T-helper 1 cell (primary cell): Measurements from ENCODE around the gene RAB40AL.
"Not testable (repeated sequence)": the region's sequence is repeated elsewhere in the genome, so short reads cannot be mapped to it uniquely, and the experiment has no call there.

ENCODE experiments used
- DNase-seq, 5 donors: peaks; one replicate each; pipeline ENCODE4 v3.0.0-alpha.2; 2012 to 2020
- total RNA-seq, 4 donors: gene quantifications; one replicate each; lab custom pipeline; 2026; lab: John Stamatoyannopoulos, UW

Gene RAB40AL, protein sequence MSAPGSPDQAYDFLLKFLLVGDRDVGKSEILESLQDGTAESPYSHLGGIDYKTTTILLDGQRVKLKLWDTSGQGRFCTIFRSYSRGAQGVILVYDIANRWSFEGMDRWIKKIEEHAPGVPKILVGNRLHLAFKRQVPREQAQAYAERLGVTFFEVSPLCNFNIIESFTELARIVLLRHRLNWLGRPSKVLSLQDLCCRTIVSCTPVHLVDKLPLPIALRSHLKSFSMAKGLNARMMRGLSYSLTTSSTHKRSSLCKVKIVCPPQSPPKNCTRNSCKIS
- 0 to 0.31 (median 0.08) reads per million in 4 donors for total RNA-seq

DNA sequence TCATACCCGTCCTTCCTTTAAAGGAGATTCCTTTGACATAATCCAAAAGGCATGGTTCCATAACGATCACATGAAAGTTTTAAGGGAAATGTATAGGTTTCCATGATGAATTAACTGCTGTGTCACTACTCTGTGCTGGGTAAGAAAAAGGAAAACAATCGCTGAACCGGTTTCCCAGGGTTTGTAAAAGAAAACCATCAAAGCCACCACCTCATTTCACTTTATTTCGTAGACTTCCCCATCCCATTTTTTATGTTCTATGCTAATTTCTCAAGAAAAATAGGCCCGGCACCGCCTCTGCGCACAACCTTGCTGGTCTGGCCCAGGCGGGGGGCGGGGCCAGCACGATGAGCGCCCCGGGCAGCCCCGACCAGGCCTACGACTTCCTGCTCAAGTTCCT, at the start of gene RAB40AL:
RAB40AL (plus strand) TSS at position 301 of the 400 bp plus-strand sequence; CDS start at position 348, 47 bp downstream.
- DNase-seq: not testable (repeated sequence)

DNA sequence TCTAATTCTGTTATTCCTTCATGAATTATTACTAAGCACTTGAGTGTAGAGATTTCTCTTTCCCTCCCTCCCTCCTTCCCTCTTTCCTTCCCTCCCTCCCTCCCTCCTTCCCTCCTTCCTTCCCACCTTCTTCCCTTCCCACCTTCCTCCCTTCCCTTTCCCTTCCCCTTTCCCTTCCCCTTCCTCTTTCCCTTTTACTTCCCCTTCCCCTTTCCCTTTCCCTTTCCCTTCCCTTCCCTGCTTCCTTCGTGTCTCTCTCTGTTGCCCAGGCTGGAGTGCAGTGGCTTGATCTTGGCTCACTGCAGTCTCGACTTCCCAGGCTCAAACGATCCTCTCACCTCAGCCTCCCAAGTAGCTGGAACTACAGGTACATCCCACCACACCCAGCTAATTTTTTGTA, 49.4 kb upstream of the RAB40AL start:
- no peak for DNase-seq

DNA sequence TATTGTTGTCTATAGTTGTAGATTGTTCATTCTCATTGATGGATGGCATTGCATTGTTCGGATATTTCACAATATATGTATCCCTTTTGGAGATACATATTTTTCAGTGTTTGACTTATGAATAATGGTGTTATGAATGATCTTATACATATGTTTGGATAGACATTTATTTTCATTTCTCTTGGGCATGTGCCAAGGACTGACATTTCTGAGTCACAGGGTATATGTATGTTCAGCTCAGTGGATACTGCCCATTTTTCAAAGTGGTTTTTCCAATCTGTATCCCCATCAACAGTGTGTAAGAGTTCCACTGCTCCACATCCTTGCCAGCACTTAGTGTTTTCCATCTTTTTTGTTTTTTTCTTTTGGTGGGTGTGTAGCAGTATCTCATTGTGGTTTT, 45.0 kb upstream of the RAB40AL start:
- DNase-seq: no peak

DNA sequence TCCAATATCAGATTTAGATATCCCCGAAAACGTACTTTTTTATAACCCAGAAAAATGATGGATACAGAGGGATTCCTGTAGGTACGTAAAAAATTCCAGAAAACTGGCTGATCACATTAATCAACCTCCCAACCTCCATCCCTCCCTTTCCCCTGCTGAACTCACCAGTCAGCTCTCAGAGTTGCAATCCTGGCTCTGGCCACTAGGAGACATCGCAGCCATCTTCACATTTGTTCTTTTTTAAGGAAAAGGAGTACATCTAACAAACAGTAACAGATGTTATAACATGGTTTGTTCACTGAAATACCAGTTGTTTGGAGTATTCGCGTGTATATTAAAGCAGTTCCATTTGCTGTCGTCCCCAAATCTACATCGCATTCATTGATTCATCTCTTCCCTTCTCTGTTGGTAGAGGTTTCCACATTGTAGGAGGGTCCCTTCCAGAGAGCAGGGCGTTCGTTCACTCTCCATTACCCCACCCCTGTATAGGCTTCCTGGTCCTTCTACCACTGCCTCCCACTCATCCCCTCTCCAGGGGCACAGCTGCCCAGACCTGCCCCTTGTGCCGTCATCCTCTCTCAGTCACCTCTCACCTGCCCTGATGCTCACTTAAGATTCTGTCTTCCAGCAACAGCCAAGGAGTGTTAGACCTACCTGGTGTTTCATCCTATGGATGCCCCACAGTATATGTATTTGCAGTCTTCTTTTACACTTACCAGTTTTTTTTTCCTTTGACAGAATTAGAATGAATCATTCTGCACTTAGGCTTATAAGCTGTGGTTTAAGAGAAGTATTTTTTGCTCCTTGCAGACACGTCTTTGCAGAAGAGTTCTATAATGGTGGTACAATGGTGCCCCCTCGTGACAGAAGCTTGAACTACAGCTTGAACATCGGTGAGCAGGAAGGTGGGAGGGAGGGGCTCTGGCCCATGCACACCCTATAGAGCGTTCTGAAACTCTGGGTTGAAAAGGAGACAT, 36.8 kb upstream of the RAB40AL start:
- peak; percentile 19 to 63 (median 46) for DNase-seq

DNA sequence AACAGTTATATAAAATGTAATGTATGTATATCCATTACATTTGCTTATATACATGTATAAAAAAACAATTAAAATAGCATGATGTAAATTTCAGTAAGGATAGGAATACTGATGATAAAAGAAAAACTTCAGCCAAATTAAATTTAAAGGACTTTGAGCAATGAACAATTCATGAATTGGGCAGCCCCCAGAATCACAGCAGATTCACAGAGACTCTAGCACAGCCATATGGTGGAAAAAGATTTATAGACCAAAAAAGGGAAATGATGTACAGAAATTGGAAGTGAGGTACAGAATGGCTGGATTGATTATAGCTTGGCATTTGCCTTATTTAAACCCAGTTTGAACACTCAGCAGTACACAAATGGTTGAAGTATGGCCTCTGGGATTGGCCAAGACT, 34.7 kb upstream of the RAB40AL start:
- DNase-seq: no peak

DNA sequence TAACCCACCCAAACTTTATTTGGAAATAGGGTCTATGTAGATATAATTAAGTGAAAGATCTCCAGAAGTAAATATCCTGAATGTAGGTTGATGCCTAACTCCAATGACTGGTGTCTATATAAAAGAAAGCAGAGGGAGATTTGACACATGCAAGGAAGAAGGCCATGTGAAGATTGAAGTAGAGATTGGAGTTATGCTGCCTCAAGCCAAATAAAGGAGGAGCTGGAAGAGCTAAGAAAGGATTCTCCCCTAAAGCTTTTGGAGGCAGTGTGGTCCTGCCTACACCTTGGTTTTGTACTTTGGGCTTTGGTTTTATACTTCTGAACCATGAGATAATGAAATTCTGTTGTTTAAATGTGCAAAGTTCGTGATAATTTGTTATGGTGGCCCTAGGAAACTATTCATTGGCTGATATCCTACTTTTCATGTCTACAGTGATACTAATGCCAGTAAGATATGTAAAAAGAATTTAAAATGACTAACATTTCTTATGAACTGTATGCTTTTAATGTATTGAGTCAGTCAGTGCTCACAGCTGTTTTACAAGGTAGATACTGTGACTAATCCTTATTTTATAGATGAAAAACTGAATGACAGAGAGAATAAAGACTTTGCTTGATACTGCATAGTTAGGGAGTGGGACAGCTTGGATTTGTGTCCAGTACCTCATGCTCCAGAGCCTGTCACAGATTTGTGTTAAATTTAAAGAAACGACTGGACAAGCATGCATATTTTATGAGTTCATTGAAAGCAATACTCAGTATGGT, 5.9 kb upstream of the RAB40AL start:
- DNase-seq: no peak

DNA sequence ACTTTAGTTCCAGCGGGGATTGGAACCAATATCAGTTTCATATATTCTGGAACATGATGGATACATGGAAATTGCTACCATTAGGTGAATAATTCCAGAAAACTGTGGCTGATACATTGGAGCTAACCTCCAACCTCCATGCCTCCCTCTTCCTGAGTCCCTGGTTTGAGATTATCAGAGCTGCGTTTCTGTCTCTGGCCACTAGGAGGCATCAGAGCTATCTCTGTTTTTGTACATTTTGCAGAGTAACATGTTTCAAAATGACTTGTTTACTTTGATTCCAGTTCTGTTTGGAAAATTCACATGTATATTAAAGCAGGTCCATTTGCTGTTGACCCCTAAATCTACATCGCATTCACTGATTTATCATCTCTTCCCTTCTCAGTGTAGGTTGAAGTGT, 2.4 kb upstream of the RAB40AL start:
- DNase-seq: peak in 2 of 5 donors; percentile 1 to 22

DNA sequence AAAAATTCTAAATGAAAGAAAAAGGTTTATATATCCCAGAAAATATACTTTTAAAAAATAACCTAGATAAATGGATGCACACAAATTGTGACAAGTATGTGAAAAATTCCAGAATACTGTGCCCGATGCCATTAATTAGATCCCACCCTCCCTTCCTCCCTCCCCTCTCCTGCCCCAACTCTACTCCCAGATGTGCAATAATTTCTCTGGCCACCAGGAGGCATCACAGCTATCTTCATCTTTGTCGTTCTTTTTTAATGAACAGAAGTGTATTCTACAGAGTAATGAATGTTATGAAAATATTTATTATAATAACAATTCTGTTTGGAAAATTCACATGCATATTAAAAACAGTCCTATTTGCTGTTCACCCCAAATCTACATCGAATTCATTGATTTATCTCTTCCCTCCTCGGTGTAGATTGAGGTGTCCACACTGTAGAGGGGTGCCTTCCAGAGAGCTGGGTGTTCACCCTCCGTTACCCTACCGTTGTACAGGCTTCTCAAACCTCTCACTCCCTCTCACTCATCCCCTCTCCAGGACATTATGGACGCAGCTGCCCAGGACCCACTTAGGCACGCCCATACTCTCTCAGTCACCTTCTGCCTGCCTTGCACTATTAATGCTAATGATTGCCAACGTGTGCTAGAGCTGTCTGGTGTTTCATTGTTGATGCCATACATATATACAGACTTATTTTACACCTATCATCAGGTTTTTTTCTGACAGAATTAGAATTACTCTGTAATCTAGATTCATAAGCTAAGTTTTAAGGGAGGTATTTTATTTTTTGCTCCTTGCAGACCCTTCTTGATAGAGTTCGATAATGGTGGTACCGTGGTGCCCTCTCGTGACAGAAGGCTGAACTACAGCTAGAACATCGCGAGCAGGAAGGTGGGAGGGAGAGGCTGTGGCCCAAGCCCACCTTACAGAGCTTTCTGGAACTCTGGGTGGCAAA, 14.1 kb downstream of the RAB40AL start:
- DNase-seq: peak in 4 of 5 donors; percentile 15 to 49 (median 22)

DNA sequence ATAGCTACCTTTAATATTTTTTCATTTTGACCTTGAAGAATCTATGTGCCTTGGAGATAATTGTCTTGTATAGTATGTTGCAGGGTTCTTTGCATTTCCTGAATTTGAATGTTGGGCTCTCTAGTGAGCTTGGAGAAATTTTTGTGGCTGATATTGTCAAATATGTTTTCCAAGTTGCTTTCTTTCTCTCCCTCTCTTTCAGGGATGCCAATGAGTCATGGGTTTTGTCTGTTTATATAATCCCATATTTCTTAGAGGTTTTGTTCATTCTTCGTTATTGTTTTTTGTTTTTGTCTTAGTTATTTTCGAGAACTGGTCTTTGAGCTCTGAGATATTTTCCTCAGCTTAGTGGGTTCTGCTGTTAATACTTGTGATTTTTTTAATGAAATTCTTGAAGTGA, 20.7 kb downstream of the RAB40AL start:
- DNase-seq: no peak

DNA sequence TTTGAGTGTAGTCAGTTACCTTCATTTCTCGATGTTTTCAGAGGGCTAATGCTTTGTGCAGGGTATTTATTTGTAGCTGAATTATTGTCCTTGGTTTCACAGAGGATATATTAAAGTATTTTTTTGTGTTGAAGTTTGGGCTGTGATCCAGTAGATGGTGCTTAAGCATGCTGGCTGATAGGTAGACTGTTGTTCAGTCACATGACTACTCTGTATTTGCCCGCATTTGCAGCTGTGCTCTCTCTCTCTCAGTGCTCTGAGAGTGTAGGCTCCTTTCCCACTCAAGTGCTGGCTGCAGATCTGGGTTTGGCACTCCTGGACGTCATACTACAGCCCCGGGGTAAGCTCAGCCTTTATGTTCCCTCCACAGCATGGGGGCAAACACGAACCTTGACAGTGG, 21.7 kb downstream of the RAB40AL start:
- no peak for DNase-seq

DNA sequence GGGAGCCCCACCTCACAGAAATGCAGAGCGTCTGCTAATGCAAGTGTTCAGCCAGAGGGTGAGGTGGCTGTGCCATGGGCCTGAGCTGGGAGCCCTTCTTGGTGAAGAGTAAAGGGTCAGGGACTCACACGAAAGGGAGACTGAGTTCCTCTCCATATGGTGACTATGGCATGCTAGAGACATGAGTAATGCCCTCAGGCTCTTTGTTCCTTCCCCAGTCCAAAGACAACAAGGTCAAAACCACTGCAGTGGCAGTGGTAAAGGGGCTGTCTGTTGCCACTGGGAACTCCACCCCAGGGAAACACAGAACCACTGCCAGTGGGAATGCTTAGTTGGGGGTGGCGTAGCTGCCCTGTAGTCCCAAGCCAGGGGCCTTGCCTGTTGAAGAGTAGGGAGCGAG, 22.4 kb downstream of the RAB40AL start:
- no peak for DNase-seq

DNA sequence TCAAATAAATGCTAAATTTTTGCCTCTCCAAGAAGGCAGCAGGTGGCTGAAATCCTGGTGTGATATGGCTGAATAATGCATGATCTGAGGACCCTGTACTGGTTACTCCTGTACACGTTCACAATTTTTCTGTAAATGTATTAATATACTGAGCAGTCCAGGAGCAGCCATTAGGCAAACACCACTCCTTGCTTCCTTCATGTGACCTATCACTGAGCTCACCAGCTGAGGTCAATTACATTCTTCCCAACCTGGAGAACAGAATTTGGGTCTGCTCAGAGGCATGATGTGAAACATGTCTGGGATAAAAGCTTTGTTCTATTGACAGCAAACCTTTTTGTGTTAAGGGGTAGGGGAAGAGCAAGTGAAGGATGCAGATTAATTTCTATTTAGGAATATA, 26.9 kb downstream of the RAB40AL start:
- no peak for DNase-seq

DNA sequence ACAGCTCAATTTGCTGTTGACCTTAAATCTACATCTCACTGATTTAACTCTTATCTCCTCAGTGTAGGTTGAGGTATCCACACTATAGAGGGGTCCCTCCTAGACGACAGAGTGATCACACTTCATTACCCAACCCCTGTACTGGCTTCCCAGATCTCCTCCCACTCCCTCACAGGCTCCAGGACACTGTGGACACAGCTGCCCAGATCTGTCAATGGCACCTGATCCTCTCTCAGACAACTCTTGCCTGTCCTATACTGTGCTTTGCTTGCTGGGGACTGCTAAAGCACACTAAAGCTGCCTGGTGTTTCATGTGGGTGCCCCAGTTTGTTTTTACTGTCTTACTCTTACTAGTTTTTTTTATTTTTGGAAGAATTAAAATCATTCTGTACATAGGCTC, 27.9 kb downstream of the RAB40AL start:
- DNase-seq: no peak

DNA sequence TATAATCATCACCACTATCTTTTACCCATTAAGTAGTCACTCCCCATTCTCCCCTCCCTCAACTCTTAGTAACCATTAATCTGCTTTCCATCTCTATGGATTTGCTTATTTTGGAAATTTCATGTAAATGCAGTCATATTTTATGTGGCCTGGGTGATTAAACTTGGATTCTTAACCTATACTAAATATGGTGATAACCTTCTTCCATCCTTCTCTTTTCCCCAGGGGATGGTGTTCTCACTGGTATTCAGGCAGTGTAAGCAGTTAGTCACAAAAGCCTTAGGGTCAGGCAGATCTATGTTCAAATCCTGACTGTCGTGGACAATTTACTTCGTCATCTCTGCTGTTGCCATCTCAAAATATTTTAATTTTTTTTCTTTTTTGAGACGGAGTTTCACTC, 29.6 kb downstream of the RAB40AL start:
- DNase-seq: no peak

DNA sequence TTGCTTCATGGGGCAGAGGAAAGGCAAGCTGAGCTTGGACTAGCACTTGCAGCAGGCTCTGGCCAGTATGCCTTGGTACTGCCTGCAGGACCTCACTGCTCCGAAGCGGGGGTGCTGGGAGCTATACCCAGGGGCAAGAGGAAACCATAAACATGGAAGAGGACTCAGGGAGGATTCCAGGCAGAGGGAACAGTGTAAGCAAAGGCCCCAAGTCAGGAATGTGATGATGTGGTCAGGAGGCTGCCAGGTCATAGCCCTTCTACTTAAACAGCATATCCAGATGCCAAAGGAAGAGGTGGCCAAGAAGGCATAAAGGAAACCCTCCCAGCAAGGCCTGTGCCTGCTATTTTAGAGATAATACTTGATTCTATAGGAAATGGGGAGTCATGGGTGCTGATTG, 31.1 kb downstream of the RAB40AL start:
- DNase-seq: no peak

DNA sequence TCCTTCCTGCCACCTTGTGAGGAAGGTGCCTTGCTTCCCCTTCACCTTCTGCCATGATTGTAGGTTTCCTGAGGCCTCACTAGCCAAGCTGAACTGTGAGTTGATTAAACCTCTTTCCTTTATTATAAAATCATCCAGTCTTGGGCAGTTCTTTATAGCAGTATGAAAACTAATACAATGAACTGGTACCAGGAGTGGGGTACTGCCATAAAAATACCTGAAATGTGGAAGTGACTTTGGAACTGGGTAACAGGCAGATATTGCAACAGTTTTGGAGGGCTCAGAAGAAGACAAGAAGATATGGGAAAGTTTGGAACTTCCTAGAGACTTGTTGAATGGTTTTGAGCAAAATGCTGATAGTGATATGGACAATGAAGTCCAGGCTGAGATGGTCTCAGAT, 34.5 kb downstream of the RAB40AL start:
- not testable (repeated sequence) for DNase-seq

DNA sequence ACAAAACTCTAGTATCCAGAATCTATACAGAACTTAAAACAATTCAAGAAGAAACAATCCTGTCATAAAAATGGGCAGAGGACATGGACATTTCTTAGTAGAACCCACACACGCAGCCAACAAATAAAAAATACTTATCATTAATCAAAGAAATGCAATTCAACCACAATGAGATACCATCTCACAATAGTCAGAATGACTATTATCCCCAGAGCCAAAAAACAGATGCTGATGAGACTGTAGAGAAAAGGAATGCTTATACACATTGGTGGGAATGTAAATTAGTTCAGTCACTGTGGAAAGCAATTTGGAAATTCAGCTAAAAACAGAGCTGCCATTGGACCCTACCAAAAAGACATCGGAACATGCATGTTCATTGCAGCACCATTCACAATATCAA, 37.9 kb downstream of the RAB40AL start:
- DNase-seq: no peak

DNA sequence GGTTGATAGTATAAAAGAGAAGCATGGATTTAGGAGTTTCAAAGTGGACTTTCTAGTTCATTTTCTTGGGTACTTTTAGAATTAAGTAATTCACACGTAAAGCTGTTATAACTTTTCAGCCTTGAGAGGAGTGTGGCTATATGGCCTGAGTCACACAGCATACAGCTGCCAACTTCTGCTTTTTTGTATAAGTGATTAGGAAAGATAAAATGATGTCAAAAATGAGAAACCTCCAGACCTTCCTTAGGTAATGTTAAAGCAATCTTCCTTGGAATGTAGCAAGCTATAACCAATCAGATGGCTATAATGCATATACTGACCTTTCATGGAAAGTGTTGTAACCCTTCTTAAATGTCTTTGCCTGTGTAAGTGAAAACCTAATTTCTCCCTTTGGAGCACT, 39.2 kb downstream of the RAB40AL start:
- no peak for DNase-seq

DNA sequence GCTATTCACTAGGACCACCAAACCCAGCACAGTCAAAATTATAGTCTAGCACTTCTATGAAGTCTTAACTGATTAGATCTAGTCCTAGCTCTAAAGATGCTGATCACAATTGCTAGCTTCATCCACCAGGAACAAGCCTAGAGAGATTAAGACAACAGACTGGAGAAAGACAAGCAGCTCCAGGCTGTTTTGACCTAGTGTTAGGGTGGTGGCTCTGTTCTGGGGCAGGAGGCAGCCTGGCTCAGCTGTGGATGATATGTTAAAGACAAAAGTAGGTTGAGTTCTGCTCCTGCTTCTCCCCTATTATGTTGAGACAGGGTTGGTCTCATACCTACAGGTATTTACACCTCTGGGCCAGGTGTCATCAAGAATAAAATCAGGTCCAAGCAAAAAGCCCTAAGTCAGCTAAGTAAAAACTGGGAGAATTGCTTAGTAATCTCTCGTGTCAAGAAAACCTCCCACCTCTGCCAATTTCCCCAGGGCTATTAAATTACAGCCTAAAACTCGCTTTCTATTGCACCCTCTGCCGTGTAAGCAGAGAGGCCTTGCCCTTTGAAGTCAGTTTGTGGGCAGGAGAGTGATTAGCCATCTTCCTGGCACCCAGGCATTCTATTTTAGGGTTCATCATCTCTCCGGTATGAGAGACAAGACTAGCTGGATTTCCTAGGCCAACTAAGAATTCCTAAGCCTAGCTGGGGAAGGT, 39.9 kb downstream of the RAB40AL start:
- no peak for DNase-seq

DNA sequence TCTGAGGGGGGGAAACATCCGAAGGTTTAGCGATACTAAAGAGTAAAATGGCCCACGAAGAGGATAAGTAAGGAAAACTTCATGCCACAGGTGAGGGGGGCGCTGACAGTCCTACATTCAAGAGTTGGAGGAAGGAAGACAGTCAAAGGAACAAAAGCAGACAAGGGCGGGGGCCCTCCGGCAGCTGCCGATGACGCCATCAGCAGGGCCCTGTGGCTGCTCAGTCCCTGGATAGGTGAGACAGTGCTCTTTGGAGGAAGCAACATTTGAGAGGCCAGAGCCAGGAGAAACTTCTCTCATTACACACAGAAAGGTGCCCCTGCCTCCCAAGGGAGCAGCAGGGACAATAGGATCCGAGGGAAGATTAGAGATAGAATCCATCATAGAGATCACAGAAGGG, 41.5 kb downstream of the RAB40AL start:
- DNase-seq: no peak

DNA sequence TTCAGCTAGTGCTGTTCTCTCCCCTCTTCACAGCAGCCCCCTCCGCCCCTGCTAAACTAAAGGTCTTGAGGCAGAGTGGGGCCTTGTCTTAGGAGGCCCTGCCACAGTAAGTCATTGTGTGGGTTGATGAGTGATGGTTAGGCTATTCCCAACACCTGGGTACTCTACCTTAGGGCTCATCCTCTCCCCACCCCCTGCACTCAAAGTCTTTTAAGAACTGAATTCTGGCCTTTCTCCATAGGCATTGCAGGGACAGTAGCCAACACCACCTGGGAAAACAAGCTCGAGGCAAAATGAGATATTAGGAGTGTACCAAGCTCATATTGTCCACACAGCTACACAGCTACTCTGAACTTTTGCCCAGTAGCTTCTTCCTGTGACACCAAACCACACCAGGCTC, 42.5 kb downstream of the RAB40AL start:
- DNase-seq: no peak
